OCI-LY7 (cell line): ENCODE results near the gene PTPRF.

Experiments
- EZH2phosphoT487 ChIP-seq: fragments of 200-600 bp; sonication (generic); IDR thresholded peaks from 2 replicates; pipeline ENCODE4 v1.6.1; 2018; ENCODE audit warnings: low read depth, borderline replicate concordance, mild to moderate bottlenecking, mixed run types, antibody characterized with exemption, low read length, moderate library complexity, mixed read lengths
- TF ChIP-seq, protein P1 (sequence below): fragments of 200-600 bp; sonication (generic); conservative IDR thresholded peaks from 2 replicates; pipeline ENCODE4 v1.5.1; 2014; ENCODE audit warnings: mild to moderate bottlenecking, antibody characterized with exemption, low read length, moderate library complexity, mixed read lengths

DNA sequence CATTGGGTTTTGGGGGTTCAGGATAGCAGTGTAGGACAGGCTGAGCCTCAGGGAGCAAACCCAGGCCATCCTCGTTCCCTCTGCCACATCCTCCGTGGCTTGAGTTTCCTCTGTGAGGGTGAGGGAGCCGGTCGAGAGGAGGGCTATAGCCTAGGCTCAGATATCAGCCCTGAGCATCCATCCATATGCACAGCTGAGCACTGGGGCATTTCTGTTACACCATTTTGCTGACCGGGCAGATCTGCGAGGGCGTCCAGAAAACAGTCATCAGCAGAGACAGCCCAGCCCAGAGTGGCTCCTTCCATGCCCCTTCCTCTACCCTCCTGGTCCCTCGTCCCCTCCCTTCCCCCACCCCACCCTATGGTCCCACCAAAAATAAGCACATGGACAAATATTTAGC is 53.5 kb downstream of the PTPRF start:
- TF ChIP-seq, protein P1, sequence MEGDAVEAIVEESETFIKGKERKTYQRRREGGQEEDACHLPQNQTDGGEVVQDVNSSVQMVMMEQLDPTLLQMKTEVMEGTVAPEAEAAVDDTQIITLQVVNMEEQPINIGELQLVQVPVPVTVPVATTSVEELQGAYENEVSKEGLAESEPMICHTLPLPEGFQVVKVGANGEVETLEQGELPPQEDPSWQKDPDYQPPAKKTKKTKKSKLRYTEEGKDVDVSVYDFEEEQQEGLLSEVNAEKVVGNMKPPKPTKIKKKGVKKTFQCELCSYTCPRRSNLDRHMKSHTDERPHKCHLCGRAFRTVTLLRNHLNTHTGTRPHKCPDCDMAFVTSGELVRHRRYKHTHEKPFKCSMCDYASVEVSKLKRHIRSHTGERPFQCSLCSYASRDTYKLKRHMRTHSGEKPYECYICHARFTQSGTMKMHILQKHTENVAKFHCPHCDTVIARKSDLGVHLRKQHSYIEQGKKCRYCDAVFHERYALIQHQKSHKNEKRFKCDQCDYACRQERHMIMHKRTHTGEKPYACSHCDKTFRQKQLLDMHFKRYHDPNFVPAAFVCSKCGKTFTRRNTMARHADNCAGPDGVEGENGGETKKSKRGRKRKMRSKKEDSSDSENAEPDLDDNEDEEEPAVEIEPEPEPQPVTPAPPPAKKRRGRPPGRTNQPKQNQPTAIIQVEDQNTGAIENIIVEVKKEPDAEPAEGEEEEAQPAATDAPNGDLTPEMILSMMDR: no peak
- TF ChIP-seq EZH2phosphoT487: no peak
